ENCODE data around the gene MRPL53.
"Not testable (repeated sequence)": the region's sequence is repeated elsewhere in the genome, so short reads cannot be mapped to it uniquely, and the experiment has no call there.

Gene MRPL53

DNA sequence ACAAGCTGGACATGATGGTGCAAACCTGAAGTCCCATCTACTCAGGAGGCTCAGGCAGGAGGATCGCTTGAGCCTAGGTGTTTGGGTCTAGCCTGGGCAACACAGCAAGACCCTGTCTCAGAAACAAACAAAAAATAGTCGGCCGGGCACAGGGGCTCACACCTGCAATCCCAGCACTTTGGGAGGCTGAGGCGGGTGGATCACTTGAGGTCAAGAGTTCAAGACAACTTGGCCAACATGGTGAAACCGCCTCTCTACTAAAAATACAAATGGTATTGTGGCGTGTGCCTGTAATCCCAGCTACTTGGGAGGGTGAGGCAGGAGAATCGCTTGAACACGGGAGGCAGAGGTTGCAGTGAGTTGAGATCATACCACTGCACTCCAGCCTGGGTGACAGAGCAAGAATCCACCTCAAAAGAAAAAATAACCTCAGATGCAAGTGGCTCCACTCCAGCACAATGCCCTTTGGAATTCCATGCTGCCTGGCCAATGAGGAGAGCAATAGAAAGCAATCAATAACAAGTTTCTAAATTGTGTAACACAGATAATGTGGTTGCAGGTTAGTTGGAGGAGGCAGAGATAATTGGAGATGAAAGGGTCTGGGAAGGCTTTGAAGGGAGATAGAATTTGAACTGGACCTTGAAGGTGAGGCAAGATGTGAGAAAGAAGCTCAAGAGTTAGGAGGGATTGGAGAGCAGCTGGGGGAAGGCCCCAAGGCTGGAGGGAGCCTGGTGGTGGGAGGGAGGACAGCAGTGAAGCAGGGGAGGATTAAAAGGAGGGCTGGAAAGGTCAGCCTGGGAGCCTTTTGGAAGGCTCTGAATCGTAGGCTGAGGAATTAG, 16.4 kb upstream of the MRPL53 start:
- Histone ChIP-seq H3K9ac (ENCODE audit: low read depth, low read length) (no peak overlapping the region), H3K27ac (ENCODE audit: low read length) (no peak overlapping the region), H3K36me3 (ENCODE audit: insufficient read depth, low read depth, low read length) (peaks cover 47% of the 10 kb centered on the region), H3K4me3 (ENCODE audit: low read length) (no peak overlapping the region), H3K27me3 (ENCODE audit: insufficient read depth, low read length) (0 out of 2 replicates have a peak, but pooled peaks cover 3% of the 10 kb centered on the region), H3K9me3 (ENCODE audit: insufficient read depth, low read depth, low read length) (no peaks in the 10 kb centered on the region), H3K4me1 (ENCODE audit: insufficient read depth, low read length) (no peaks in the 10 kb centered on the region)

DNA sequence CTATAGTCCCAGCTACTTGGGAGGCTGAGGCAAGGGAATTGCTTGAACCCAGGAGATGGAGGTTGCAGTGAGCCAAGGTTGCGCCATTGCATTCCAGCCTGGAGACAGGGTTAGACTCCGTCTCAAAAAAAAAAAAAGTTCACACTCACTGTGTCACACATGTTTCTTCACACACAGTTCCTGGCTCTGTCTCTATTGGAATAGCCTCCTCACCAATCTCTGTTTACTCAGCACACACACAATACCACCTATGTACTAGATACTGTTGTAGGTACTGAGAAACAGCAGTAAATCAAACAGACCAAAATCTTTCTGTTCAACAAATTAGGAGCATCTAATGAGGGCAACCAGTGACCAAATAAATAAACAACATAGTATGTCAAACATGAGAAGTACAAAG, 13.7 kb upstream of the MRPL53 start:
- H3K27me3 ChIP-seq (ENCODE audit: insufficient read depth, low read length) = no peaks in the 10 kb centered on the region
- H3K27ac ChIP-seq (ENCODE audit: low read length) = no peak overlapping the region
- no peak overlapping the region for H3K9ac ChIP-seq (ENCODE audit: low read depth, low read length)
- no peak overlapping the region for H3K4me3 ChIP-seq (ENCODE audit: low read length)
- no peaks in the 10 kb centered on the region for H3K9me3 ChIP-seq (ENCODE audit: insufficient read depth, low read depth, low read length)
- H3K36me3 ChIP-seq (ENCODE audit: insufficient read depth, low read depth, low read length) = peaks cover 21% of the 10 kb centered on the region
- H3K4me1 ChIP-seq (ENCODE audit: insufficient read depth, low read length) = no peaks in the 10 kb centered on the region; the same call in 1 of the 2 replicates

DNA sequence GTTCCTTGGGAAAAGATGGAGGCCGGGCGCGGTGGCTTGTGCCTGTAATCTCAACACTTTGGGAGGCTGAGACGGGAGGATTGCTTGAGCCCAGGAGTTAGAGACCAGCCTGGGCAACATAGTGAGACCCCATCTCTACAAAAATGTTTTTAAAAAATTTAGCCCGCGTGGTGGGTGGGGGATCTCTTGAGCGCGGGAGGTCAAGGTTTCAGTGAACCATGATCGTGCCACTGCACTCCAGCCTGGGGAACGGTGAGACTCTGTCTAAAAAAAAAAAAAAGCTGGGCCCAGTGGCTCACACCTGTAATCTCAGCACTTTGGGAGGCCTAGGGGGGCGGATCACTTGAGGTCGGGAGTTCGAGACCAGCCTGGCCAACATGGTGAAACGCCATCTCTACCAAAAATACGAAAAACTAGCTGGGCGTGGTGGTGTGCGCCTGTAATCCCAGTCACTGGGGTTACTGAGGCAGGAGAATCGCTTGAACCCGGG, 11.2 kb upstream of the MRPL53 start:
- H3K4me3 ChIP-seq (ENCODE audit: low read length) = peak overlapping the region; percentile 97
- not testable (repeated sequence) for H3K27ac ChIP-seq (ENCODE audit: low read length); H3K4me1 ChIP-seq (ENCODE audit: insufficient read depth, low read length); H3K9me3 ChIP-seq (ENCODE audit: insufficient read depth, low read depth, low read length); H3K27me3 ChIP-seq (ENCODE audit: insufficient read depth, low read length)
- H3K36me3 ChIP-seq (ENCODE audit: insufficient read depth, low read depth, low read length) = peaks cover 26% of the 10 kb centered on the region
- H3K9ac ChIP-seq (ENCODE audit: low read depth, low read length) = peak overlapping the region; percentile 96; the same call in 1 of the 2 replicates

DNA sequence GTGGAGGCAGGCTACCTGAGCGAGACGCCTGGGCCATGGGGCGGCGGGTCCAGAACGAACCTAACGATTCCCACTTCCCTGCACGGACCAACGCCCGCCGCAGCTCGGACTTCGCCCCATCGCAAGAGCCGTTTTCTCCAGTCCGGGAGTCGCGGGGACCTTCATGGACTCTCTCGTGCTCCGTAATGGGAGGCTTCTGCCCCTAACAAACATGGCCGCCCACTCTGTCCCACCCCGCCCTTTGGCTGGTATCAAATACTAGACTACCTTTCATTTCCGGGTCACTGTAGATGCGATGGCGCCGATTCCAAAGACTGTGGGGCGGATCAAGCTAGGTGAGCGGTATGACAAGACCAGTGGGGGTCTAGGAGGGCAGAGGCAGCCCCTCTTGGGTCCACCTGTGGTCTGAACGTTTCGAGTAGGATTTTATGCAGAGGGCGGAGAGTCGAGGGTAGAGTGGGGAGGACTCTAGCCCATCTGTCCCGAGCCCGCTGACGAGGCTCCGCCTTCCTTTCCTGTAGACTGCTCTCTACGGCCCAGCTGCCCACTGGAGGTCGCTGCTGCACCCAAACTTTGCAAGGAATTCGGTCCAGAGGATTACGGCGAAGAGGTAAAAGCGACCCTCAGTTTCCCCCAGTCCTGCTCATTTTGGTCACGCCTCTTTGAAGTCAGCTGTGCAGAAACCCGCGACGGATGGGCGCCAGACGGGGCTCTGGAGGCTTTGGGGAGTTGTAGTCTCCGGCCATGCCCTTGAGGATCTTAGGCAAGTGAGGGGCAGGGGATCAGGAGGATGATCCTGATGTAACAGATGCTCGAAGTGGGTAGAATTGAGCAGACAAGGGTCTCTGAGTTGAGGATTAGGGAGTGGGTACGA, 10.6 kb upstream of the MRPL53 start, which contains the start of the genes CCDC142 and TTC31:
TSS of gene CCDC142 (minus strand) at position 198 of the 874 bp plus-strand sequence. CDS start at position 37, 161 bp downstream.
TSS of gene TTC31 (plus strand) at position 281 of the 874 bp plus-strand sequence. CDS start at position 296, 15 bp downstream.
- H3K36me3 ChIP-seq (ENCODE audit: insufficient read depth, low read depth, low read length) = peaks cover 26% of the 10 kb centered on the region
- H3K27ac ChIP-seq (ENCODE audit: low read length) = peak within 1 kb of the TSS; percentile 98
- H3K4me3 ChIP-seq (ENCODE audit: low read length) = peak within 1 kb of the TSS; percentile 97
- H3K9me3 ChIP-seq (ENCODE audit: insufficient read depth, low read depth, low read length) = no peaks in the 10 kb centered on the region
- no peaks in the 10 kb centered on the region for H3K27me3 ChIP-seq (ENCODE audit: insufficient read depth, low read length)
- no peaks in the 10 kb centered on the region; the same call in 1 of the 2 replicates for H3K4me1 ChIP-seq (ENCODE audit: insufficient read depth, low read length)
- H3K9ac ChIP-seq (ENCODE audit: low read depth, low read length) = peak within 1 kb of the TSS; percentile 96

DNA sequence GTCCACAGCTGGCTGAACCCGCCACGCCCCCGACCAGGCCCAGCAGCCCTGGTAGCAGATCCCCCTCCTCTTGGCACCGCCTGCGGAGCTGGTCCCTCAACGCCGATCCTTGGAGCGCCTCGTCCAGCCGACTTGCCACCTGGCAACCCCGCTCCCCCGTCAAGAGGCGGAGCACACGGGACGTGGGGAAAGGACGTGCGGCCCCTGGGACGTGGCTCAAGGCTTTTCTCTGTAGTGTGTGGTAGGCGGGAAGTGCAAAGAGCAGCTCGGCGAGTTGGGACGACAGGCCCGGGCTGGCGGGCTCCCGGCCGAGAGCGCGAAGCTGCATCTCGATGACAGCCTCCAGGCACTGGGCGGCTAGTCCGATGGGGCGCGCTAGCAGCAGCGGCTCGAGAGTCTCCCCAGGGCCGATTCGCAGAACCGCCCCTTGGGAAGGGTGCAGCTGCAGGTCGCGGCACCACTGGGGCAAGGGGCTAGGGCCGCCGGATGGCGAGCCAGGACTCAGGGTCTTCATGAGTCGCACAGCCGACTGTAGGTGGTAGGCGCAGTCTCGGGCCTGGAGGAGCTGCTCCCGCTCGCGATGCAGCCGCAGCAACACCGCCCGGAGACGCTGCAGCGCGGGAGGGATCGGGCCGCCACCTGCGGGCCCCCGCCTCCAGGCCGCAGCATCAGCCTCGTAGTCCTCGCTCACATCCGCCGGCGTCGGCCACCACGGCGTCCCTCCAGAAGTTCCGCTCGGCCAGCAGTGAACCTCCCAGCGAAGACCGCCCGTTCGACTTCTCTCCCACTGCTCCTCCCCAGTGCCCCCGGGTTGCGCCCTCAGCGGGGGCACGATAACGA, 9.7 kb upstream of the MRPL53 start:
- peak overlapping the region; percentile 98 for H3K27ac ChIP-seq (ENCODE audit: low read length)
- peak overlapping the region; percentile 96; the same call in 1 of the 2 replicates for H3K9ac ChIP-seq (ENCODE audit: low read depth, low read length)
- H3K4me3 ChIP-seq (ENCODE audit: low read length) = peak overlapping the region; percentile 97
- no peaks in the 10 kb centered on the region for H3K9me3 ChIP-seq (ENCODE audit: insufficient read depth, low read depth, low read length)
- H3K36me3 ChIP-seq (ENCODE audit: insufficient read depth, low read depth, low read length) = peaks cover 30% of the 10 kb centered on the region
- H3K4me1 ChIP-seq (ENCODE audit: insufficient read depth, low read length) = no peaks in the 10 kb centered on the region; the same call in 1 of the 2 replicates
- H3K27me3 ChIP-seq (ENCODE audit: insufficient read depth, low read length) = no peaks in the 10 kb centered on the region

DNA sequence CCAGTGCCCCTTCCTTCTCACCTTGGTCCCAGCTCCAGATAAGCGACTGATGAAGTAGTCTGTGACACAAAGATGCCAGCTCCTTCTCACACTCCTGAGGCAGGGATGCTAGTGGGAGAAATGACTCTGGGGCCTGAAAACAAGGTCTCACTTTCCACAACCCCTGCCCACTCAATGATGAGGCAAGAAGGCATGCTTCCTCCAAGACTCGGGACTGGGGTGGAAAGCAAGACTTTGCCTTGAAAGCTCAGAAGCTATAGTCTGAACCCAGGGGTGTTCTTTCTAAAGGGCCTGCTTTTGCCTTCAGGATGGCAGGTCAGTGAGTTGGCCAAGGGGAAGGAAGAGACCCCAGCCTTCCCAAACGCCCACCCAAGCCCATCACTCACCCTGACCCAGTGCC, 9.0 kb upstream of the MRPL53 start:
- no peaks in the 10 kb centered on the region for H3K27me3 ChIP-seq (ENCODE audit: insufficient read depth, low read length)
- peak overlapping the region; percentile 96; the same call in 1 of the 2 replicates for H3K9ac ChIP-seq (ENCODE audit: low read depth, low read length)
- no peaks in the 10 kb centered on the region; the same call in 1 of the 2 replicates for H3K4me1 ChIP-seq (ENCODE audit: insufficient read depth, low read length)
- H3K9me3 ChIP-seq (ENCODE audit: insufficient read depth, low read depth, low read length) = no peaks in the 10 kb centered on the region
- H3K27ac ChIP-seq (ENCODE audit: low read length) = no peak overlapping the region
- H3K4me3 ChIP-seq (ENCODE audit: low read length) = peak overlapping the region; percentile 97
- peaks cover 27% of the 10 kb centered on the region for H3K36me3 ChIP-seq (ENCODE audit: insufficient read depth, low read depth, low read length)

DNA sequence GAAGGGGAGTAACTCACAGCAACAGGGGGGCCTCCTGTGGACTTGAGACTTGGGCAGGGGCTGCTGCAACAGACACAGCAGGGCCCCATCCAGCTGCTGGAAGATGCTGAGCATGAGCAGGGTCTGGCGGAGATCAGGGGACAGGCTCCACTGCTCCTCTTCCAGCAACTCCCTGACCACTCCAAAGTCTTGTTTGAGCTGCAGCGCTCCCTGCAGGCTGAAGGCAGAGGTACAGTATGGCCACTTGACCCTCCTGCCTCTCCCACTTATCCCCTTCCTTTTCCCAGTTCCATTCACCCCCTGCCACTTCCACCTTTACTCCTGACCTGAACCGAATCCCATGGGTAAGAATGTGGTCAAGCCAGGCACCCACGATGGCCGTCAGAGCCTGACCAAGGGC, 2.4 kb upstream of the MRPL53 start:
- peaks cover 25% of the 10 kb centered on the region for H3K36me3 ChIP-seq (ENCODE audit: insufficient read depth, low read depth, low read length)

DNA sequence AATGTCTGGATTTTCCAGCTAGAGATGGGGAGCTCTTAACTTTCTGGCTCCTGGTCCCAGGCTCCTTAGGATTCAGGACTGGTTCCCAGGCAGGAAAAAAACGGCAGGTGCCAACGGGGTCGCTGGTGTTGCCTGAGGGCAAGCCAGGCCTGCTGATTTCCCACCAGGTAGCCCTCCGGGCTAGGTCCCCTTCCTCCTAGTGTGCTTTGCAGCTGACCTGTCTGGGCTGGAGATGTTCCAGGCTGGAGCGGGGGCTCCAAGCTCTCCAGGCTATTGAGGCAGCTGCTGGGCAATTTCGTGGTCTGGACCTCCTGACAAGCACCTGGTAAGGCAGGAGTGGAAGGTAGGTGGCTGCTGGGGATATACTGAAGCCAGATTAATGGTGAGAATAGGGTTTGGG, 2.0 kb upstream of the MRPL53 start:
- no peaks in the 10 kb centered on the region for H3K9me3 ChIP-seq (ENCODE audit: insufficient read depth, low read depth, low read length)
- no peak overlapping the region for H3K9ac ChIP-seq (ENCODE audit: low read depth, low read length)
- no peak overlapping the region for H3K27ac ChIP-seq (ENCODE audit: low read length)
- H3K27me3 ChIP-seq (ENCODE audit: insufficient read depth, low read length) = no peaks in the 10 kb centered on the region
- peaks cover 22% of the 10 kb centered on the region for H3K36me3 ChIP-seq (ENCODE audit: insufficient read depth, low read depth, low read length)
- H3K4me3 ChIP-seq (ENCODE audit: low read length) = no peak overlapping the region
- H3K4me1 ChIP-seq (ENCODE audit: insufficient read depth, low read length) = no peaks in the 10 kb centered on the region; the same call in 1 of the 2 replicates

More for the DNA sequence above, 2.4 kb upstream of the MRPL53 start:
- H3K4me3 ChIP-seq (ENCODE audit: low read length) = no peak overlapping the region
- no peaks in the 10 kb centered on the region for H3K27me3 ChIP-seq (ENCODE audit: insufficient read depth, low read length)
- no peaks in the 10 kb centered on the region; the same call in 1 of the 2 replicates for H3K4me1 ChIP-seq (ENCODE audit: insufficient read depth, low read length)
- H3K9me3 ChIP-seq (ENCODE audit: insufficient read depth, low read depth, low read length) = no peaks in the 10 kb centered on the region
- H3K27ac ChIP-seq (ENCODE audit: low read length) = no peak overlapping the region
- no peak overlapping the region for H3K9ac ChIP-seq (ENCODE audit: low read depth, low read length)

DNA sequence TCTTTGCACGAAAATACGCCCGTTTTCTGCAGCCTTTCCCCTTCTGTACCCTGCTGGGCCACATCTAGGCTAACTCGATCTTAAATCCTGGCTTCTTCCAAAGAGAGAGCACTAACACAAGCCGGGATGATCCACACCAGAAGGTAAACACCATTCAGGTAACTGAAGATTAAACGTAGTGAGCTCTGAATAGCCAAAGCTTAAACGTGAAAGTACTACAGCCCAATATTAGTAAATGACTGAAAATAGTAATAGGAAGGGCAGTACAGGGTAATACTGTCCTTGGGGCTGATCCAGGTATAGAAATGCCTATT, 422 bp upstream of the MRPL53 start:
- Histone ChIP-seq H3K27ac (ENCODE audit: low read length) (peak overlapping the region; percentile 59), H3K36me3 (ENCODE audit: insufficient read depth, low read depth, low read length) (peaks cover 22% of the 10 kb centered on the region), H3K27me3 (ENCODE audit: insufficient read depth, low read length) (no peaks in the 10 kb centered on the region), H3K9me3 (ENCODE audit: insufficient read depth, low read depth, low read length) (no peaks in the 10 kb centered on the region), H3K4me3 (ENCODE audit: low read length) (peak overlapping the region; percentile 97), H3K4me1 (ENCODE audit: insufficient read depth, low read length) (no peaks in the 10 kb centered on the region; the same call in 1 of the 2 replicates), H3K9ac (ENCODE audit: low read depth, low read length) (peak overlapping the region; percentile 88)

DNA sequence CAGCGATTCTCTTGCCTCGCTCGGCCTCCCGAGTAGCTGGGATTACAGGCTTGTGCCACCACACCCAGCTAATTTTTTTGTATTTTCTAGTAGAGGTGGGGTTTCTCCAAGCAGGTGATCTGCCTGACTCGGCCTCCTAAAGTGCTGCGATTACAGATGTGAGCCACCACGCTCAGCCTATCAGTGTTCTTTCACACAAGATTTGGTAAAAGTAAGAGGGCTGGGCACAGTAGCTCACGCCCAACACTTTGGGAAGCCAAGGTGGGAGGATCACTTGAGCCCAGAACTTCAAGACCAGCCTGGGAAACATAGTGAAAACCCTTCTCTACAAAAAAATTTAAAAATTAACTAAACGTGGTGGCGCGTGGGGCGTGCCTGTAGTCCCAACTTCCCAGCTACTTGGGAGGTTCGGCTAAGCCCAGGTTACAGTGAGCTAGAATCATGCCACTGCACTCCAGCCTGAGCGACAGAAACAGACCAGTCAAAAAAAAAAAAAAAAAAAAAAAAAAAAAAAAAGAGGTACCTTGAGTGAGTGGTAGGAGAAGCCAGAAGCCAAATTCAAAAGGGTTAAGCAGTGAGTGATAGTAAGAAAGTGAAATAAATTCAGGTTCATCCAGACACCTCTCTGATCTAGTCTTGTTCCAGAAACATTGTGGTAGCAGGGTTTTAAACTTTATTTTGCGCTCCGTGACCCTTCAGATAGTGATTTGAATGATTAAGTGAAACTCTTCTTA, 981 bp downstream of the MRPL53 start:
- no peaks in the 10 kb centered on the region; the same call in 1 of the 2 replicates for H3K4me1 ChIP-seq (ENCODE audit: insufficient read depth, low read length)
- H3K9ac ChIP-seq (ENCODE audit: low read depth, low read length) = peak overlapping the region; percentile 88; the same call in 1 of the 2 replicates
- H3K4me3 ChIP-seq (ENCODE audit: low read length) = peak overlapping the region; percentile 97
- peaks cover 18% of the 10 kb centered on the region for H3K36me3 ChIP-seq (ENCODE audit: insufficient read depth, low read depth, low read length)
- no peaks in the 10 kb centered on the region for H3K9me3 ChIP-seq (ENCODE audit: insufficient read depth, low read depth, low read length)
- no peak overlapping the region for H3K27ac ChIP-seq (ENCODE audit: low read length)
- H3K27me3 ChIP-seq (ENCODE audit: insufficient read depth, low read length) = no peaks in the 10 kb centered on the region
